UCSD-AML1 (cell line): Measurements from ENCODE around the gene ZNF423.

Experiments used
- DNase-seq: peaks from one replicate; lab custom pipeline; 2025; ENCODE audit not compliant: unreplicated experiment; lab: John Stamatoyannopoulos, UW

Gene ZNF423

GRCh38 chr16:49755716-49756505 lies 100.0 kb downstream of the ZNF423 start:
- DNase-seq, result no peak

GRCh38 chr16:49755313-49755620 lies 100.6 kb downstream of the ZNF423 start:
- DNase-seq, result no peak

GRCh38 chr16:49754495-49755312 lies 101.2 kb downstream of the ZNF423 start:
- DNase-seq, result peak; percentile 45

- no peak for DNase-seq
These were observed 105.4 kb downstream of the ZNF423 start for GRCh38 chr16:49750341-49751000.

- DNase-seq, result no peak
These were observed 106.1 kb downstream of the ZNF423 start for GRCh38 chr16:49749816-49750215.

- DNase-seq, result no peak
These were observed 107.6 kb downstream of the ZNF423 start for GRCh38 chr16:49748322-49748721.

- DNase-seq, result no peak
These were observed 108.3 kb downstream of the ZNF423 start for GRCh38 chr16:49747654-49748053.

- DNase-seq, result no peak
These were observed 109.4 kb downstream of the ZNF423 start for GRCh38 chr16:49746545-49746944.

- DNase-seq, result no peak
These were observed 110.6 kb downstream of the ZNF423 start for GRCh38 chr16:49745311-49745747.

- DNase-seq, result no peak
These were observed 111.4 kb downstream of the ZNF423 start for GRCh38 chr16:49744244-49745220.

GRCh38 chr16:49743658-49744057 lies 112.3 kb downstream of the ZNF423 start:
- DNase-seq, result no peak

GRCh38 chr16:49743203-49743464 lies 112.8 kb downstream of the ZNF423 start:
- no peak for DNase-seq

- no peak for DNase-seq
These were observed 113.3 kb downstream of the ZNF423 start for GRCh38 chr16:49742428-49743202.

GRCh38 chr16:49740256-49740655 lies 115.7 kb downstream of the ZNF423 start:
- no peak for DNase-seq

GRCh38 chr16:49739381-49739780 lies 116.5 kb downstream of the ZNF423 start:
- no peak for DNase-seq

GRCh38 chr16:49738832-49739231 lies 117.1 kb downstream of the ZNF423 start:
- no peak for DNase-seq

- DNase-seq, result no peak
These were observed 117.9 kb downstream of the ZNF423 start for GRCh38 chr16:49738001-49738400.

GRCh38 chr16:49737541-49737940 lies 118.4 kb downstream of the ZNF423 start:
- DNase-seq, result no peak

GRCh38 chr16:49734331-49734730 lies 121.6 kb downstream of the ZNF423 start:
- DNase-seq, result no peak

GRCh38 chr16:49733313-49734009 lies 122.5 kb downstream of the ZNF423 start:
- DNase-seq, result no peak
